GM21529 (cell line): ENCODE results near the gene TP73.

Experiments
- ATAC-seq: cut with Tn5 transposase; IDR thresholded peaks from one replicate; pipeline ENCODE4 v1.9.1; 2021; ENCODE audit not compliant: unreplicated experiment

The TP73 gene

DNA sequence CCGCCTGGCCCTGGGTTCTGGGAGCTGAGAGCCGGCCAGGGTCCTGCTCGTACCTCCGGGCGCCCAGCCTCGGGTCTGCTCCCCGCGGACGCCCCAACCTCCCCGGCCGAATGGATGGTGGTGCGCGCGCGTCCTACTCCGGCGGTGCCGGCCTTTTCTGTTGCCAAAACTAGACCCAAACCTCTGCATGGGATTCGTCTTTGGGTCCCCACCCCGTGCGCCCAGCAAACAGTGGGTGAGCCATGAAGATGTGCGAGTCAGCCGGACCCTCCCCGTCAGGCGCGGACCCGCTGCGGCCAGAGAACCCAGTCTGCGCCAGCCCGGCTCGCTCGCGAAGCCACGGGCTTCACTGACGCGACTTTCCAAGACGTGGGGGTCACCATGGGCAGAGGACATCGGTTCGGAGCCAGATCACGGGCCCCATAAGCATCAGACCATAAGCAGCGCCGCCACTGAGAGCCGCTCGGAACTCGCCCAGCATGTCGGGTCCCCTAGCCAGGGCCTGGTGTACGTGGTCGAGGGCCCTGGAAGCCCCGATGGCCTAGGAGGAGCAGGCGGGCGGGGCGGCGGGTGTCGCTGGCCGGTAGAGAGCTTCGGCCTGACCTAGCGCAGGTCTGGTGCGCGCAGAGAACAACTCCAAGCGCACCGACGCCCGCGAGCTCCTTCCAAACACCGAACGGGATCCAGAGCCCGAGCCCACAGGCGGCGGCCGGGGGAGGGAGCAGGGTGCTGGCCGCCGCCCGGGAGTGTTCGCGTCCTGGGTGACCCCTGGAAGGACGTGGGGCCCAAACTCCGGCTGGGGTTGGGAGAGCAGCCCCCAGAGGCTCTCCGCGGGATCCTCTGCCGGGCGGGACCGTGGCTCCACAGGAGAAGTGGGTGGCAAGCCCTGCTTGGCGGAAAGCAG, 1.0 kb upstream of the TP73 start:
- ATAC-seq: no peak

- ATAC-seq: no peak
Observed at GRCh38 chr1:3652548-3653285, 401 bp downstream of the TP73 start.

GRCh38 chr1:3653286-3653618, 936 bp downstream of the TP73 start:
- no peak for ATAC-seq

DNA sequence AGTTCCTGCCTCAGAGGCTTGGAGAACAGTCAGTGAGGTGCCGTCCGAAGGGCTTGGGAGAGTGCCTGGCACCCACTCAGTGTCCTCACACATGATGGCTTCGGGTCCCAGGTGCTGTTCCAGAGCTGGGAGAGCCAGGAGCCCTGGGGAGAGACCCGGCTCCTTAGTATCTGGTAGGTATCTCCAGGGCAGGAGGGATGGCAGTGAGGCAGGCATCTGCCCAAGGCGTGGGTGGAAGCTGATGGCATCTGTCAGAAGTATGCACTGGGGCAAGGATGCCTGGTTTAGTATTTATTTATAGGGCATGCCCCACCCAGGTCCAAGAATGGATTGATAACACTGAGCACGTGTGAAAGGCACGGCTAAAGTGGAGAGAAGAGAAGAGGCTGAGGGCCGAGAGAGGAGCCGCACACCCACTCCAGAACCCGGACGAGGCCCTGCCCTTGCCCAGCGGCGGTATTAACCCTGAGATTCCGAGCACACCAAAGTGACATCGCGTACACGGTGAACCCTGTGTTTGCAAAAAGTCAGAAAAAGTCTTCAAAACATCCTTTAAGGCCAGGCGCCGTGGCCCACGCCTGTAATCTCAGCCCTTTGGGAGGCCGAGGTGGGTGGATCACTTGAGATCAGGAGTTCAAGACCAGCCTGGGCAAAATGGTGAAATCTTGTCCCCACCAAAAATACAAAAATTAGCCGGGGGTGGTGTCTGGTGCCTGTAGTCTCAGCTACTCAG, 2.4 kb downstream of the TP73 start:
- no peak for ATAC-seq

DNA sequence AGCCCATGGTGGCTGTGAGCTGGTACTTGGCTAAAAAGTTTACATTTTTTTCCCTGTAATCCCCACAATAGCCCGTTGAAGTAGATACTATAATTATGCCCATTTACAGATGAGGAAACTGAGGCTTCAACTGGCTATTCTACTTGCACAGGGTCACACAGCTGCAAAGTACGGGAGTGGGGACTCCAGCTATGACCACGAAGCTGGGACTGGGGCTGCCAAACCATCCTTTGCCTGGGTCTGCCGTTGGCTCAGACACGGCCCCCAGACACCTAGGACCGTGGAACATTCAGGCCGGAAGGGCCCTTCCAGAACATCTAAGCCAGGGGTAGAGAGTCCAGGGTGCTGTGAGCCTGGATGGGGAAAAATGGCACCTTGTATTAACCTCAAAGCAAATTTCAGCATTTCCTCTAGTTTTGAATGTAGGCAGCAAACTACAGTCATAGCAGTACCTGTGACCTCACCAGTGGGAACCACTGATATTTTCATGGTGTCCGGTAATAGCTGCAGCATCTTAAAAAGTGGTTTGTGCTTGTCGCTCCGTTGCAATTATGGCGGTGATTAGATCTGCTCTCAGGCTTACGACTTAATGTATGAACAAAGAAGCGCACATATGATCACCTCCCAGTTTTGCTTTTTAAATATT, 4.3 kb downstream of the TP73 start:
- peak; percentile 74 for ATAC-seq

- ATAC-seq: peak; percentile 8
Observed at GRCh38 chr1:3657096-3657475, 4.8 kb downstream of the TP73 start.

GRCh38 chr1:3657578-3658230, 5.4 kb downstream of the TP73 start:
- ATAC-seq: no peak

DNA sequence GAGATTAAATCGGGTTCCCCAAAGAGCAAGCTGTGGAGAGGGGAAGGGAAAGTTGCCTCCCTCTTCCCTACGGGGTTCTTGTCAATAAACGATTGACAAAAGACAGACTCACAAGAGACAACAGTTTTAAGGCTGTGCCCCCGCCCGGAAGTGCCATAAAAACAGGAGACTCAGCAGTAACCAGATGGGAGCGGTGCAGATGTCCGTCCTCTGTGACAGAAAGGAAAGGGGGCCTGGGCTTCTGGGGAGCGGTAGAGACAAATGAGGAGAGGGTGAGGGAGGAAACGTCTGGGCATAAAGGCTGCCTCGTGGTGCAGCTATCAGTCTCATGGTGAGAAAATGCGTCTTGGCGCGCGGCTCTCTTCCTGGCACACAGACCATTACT, 5.9 kb downstream of the TP73 start:
- no peak for ATAC-seq

DNA sequence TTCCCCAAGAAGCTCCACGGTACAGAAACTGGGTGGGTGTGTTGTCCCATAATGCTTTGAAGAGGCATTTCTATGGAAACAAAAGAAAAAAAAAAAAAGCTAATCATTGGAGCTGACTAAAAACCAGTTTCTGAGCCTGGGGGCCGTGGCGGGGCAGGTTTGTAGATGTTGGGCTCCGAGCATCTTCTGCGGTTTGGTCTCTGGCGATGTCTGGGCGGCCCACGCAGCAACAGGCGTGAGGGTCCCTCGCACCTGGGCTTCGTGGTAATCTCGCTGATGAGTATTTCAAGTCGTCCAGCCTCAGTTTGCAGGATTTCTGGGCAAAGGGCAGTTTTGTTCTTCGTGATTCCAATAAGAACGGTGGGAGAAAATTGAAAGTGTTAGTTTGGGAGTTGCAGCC, 6.8 kb downstream of the TP73 start:
- no peak for ATAC-seq

DNA sequence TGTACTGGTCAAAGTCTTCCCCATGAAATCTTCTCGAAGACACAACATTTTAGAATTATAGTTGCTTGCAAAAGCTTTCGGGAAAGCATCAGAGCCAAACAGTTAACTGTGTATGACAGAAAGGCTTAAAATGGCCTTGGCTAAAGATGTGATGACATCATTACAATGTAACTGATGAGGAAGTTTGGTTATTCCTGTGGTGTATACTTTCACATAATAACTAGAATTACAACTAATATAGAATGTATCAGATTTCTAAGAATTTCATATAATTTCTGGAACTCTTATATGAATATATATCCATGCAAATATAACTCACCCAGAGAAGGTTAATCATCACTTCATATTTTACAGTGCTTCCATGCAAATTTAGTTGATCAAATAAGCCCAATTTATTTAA, 8.4 kb downstream of the TP73 start:
- no peak for ATAC-seq

GRCh38 chr1:3661631-3662030, 9.3 kb downstream of the TP73 start:
- ATAC-seq: no peak

DNA sequence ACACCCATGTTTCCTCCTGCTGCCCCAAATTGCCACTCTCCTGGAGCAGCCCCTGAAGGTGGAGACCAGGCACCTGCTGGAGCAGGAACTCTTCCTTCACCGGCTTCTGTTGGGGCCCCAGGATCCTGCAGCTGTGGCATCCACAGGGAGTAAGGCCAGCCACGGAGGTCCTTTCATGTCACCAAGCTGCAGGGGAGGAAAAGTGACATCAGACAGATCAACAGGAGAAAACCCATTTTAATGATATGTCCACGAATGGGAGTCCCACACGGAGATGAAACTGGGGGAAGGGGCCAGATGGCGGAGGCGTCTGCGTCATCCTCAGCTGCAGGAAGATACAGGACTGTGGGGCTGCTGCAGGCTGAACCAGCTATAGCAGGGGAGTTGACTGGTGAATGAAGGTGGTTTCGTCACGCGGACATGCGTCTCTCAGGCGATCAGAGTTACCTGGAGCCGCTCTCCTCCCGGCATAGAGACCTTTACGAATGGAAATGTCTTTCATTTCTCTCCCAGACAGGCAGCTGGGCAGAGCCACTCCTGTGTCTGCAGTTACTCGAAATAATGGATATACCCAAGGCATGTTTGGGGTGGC, 9.9 kb downstream of the TP73 start:
- no peak for ATAC-seq

GRCh38 chr1:3663999-3664699, 11.8 kb downstream of the TP73 start:
- no peak for ATAC-seq

GRCh38 chr1:3664700-3665375, 12.5 kb downstream of the TP73 start:
- ATAC-seq: no peak

DNA sequence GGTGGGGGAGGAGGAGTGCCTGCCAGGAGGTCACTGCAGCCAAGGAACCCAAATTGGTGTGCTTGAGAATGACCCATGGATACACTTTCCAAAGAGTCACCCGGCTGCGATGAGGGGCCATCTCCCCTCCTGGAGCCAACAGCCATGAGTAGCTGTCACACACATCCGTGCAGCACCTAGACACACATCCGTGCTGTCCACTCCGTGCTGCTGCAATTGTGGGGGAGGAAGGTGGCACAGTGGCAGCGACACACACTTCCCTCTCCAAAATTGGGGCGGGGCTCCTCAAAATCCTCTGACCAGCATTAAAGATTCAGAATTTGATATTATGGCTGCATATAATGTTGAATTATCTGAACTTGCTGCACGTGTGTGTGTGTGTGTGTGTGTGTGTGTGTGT, 15.8 kb downstream of the TP73 start:
- ATAC-seq: no peak

DNA sequence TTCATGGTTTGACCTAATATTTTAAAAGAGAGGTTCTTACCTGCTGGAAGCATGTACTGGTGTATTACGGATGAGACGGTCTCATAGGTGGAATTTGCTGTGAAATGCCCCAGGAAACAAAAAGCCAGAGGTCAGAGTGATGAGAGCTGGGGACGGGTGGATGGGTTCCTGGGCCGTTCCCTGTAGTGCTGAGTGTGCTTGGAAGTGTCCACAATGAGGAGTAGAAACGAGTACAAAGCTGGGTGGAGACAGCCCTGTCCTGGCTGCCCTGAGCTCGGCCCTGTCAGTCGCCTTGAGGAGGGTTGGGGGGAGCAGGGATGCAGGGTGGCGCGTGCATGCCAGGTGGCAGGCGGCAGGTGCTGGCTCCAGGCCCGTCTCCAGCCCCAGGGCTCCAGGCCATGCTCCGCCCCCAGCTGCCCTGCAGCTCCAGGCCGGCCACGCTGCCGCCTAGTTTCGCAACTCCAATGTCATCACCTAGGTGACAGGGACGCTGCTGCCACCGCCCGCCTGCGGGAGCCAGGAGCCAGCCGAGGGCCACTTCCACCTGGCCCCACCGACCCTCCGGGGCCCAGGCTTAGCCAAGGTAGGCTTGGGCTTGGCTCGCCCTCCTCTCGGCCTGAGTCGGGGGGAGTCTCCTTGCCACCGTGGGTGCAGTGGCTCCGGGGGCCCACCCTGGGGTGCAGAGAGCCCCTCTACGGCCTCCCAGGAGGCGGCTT, 16.4 kb downstream of the TP73 start:
- no peak for ATAC-seq

- ATAC-seq: no peak
Observed at GRCh38 chr1:3669421-3669821, 17.1 kb downstream of the TP73 start.

DNA sequence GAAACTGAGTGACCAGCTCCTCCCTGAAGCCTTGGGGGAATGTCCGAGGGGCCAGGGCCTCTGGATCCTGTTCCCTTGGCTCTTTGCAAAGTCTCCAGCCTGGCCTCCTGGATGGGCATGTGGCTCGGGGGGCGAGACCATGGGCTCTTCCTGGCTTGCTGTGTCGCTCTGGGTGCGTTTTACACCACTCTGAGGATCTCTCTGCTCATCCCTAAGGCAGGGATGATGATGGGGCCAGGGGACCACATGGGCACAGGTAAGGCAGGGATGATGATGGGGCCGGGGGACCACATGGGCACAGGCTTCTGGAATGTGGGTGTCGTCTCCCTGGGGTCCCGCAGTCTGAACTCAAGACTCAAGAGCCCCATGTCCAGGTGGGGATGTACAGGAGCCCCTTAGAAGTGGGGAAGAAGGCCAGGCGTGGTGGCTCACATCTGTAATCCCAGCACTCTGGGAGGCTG, 17.7 kb downstream of the TP73 start:
- no peak for ATAC-seq
